Fibroblast of lung (primary cell): ENCODE data around the gene SCUBE1. TPM values are rescaled to one million over a fixed set of nuclear protein-coding genes. Genes with fewer than 3 reads are reported as not detected.

Experiments used
- DNase-seq, 2 donors: peaks; one replicate each; pipeline versions ENCODE4 v3.0.0 to v3.0.0-alpha.2; 2010; ENCODE audit warnings: low read depth in 2 of 2
- H2AFZ ChIP-seq: 2 replicates; pipeline ENCODE4 v1.5.1; 2012; ENCODE audit warnings: low read length, control low read depth, inconsistent platforms
- H3K27ac ChIP-seq: 2 replicates; pipeline ENCODE4 v1.5.1; 2011; ENCODE audit warnings: low read length, control low read depth; ENCODE audit not compliant: insufficient read depth
- H3K27me3 ChIP-seq: 2 replicates; pipeline ENCODE4 v1.5.1; 2011; ENCODE audit warnings: mild to moderate bottlenecking, low read length; ENCODE audit not compliant: control insufficient read depth, insufficient read depth
- H3K36me3 ChIP-seq: 2 replicates; pipeline ENCODE4 v1.5.1; 2011; ENCODE audit warnings: low read length; ENCODE audit not compliant: control insufficient read depth, insufficient read depth
- H3K4me1 ChIP-seq: 2 replicates; pipeline ENCODE4 v1.5.1; 2011; ENCODE audit warnings: low read length; ENCODE audit not compliant: control insufficient read depth, insufficient read depth; ENCODE audit errors: extremely low read depth
- H3K4me2 ChIP-seq: 2 replicates; pipeline ENCODE4 v1.5.1; 2011; ENCODE audit warnings: low read length, control low read depth; ENCODE audit not compliant: insufficient read depth; ENCODE audit errors: extremely low read depth
- H3K4me3 ChIP-seq, 4 experiments: fragments of 200-600 bp in 1 of 4; sonication (generic) in 1 of 4; replicated peaks in 1 of 4; 2 replicates each; pipeline ENCODE4 v1.5.1; 2011 to 2016; ENCODE audit warnings: low read length in 4 of 4, low read depth in 3 of 4, mild to moderate bottlenecking in 3 of 4, control low read depth in 2 of 4, inconsistent platforms in 1 of 4, mixed read lengths in 1 of 4; ENCODE audit not compliant: insufficient read depth in 1 of 4; ENCODE audit errors: control extremely low read depth in 1 of 4
- H3K79me2 ChIP-seq: 2 replicates; pipeline ENCODE4 v1.5.1; 2012; ENCODE audit warnings: mild to moderate bottlenecking, low read length, inconsistent platforms; ENCODE audit not compliant: control insufficient read depth, insufficient read depth
- H3K9ac ChIP-seq: 2 replicates; pipeline ENCODE4 v1.5.1; 2011; ENCODE audit warnings: mild to moderate bottlenecking, low read length, control low read depth; ENCODE audit not compliant: insufficient read depth
- H3K9me3 ChIP-seq: 2 replicates; pipeline ENCODE4 v1.5.1; 2012; ENCODE audit warnings: low read depth, low read length; ENCODE audit not compliant: control insufficient read depth, insufficient read depth
- H4K20me1 ChIP-seq: 2 replicates; pipeline ENCODE4 v1.5.1; 2011; ENCODE audit warnings: low read length; ENCODE audit not compliant: control insufficient read depth, insufficient read depth; ENCODE audit errors: extremely low read depth
- CTCF ChIP-seq, 2 donors: IDR thresholded peaks in 1 of 2; conservative IDR thresholded peaks in 1 of 2; 1 replicate in 1 of 2; 2 replicates in 1 of 2; pipeline ENCODE4 v1.5.1; 2011 to 2012; ENCODE audit warnings: low read length in 2 of 2, control low read depth in 1 of 2, inconsistent platforms in 1 of 2, low read depth in 1 of 2, mild to moderate bottlenecking in 1 of 2
- EZH2 ChIP-seq: IDR thresholded peaks from 2 replicates; pipeline ENCODE4 v1.5.1; 2012; ENCODE audit warnings: low read length, control low read depth, mild to moderate bottlenecking; ENCODE audit errors: missing control alignments
- polyA plus RNA-seq, 2 donors: library from polyadenylated mRNA; depleted of rRNA in 1 of 2; stranded (reverse) in 1 of 2; unstranded in 1 of 2; fragments of >200 nt; gene quantifications; 2 replicates each; pipeline ENCODE4 v1.2.1, GENCODE V29; 2011 to 2012; ENCODE audit warnings: missing spikeins in 1 of 2
- total RNA-seq: library from RNA; depleted of rRNA; stranded (reverse); fragments of >200 nt; gene quantifications from 2 replicates; pipeline ENCODE4 v1.2.1, GENCODE V29; 2014

The SCUBE1 gene
- total and polyA plus RNA-seq, 2 donors (not counting 1 experiment from before 2014, with no cell fraction given), result 0.17 TPM; not detected in 1

GRCh38 chr22:43173566-43173965 lies 169.6 kb downstream of the SCUBE1 start:
- no peak for DNase-seq
- no peak overlapping the region for H3K27ac ChIP-seq
- H3K4me1 ChIP-seq, result no peaks in the 10 kb centered on the region
- no peak overlapping the region for H3K4me2 ChIP-seq
- H3K36me3 ChIP-seq, result peaks cover 20% of the 10 kb centered on the region
- no peaks in the 10 kb centered on the region for H3K9me3 ChIP-seq
- H2AFZ ChIP-seq, result no peak overlapping the region
- TF ChIP-seq CTCF (conservative IDR thresholded peaks at IDR 0.05 in 1 of 2, IDR thresholded peaks at IDR 0.05 in 1 of 2; ENCODE audit: low read depth in 1 of 2, low read length in 2 of 2), result no peak
- no peak for TF ChIP-seq EZH2
- H3K4me3 ChIP-seq, result no peak overlapping the region
- H4K20me1 ChIP-seq, result no peaks in the 10 kb centered on the region
- H3K27me3 ChIP-seq, result no peaks in the 10 kb centered on the region
- no peaks in the 10 kb centered on the region for H3K79me2 ChIP-seq
- no peak overlapping the region for H3K9ac ChIP-seq

- TF ChIP-seq CTCF (conservative IDR thresholded peaks at IDR 0.05 in 1 of 2, IDR thresholded peaks at IDR 0.05 in 1 of 2; ENCODE audit: low read depth in 1 of 2, low read length in 2 of 2) (no peak), EZH2 (no peak)
- no peak overlapping the region for H3K4me2 ChIP-seq
Measured at GRCh38 chr22:43172191-43172590, 171.0 kb downstream of the SCUBE1 start.

GRCh38 chr22:43171607-43172006 lies 171.6 kb downstream of the SCUBE1 start:
- no peaks in the 10 kb centered on the region for H3K4me1 ChIP-seq
- H3K36me3 ChIP-seq, result peaks cover 20% of the 10 kb centered on the region

More at GRCh38 chr22:43172191-43172590, 171.0 kb downstream of the SCUBE1 start:
- H3K36me3 ChIP-seq, result peaks cover 20% of the 10 kb centered on the region
- no peak overlapping the region for H3K9ac ChIP-seq
- H3K27me3 ChIP-seq, result no peaks in the 10 kb centered on the region
- H4K20me1 ChIP-seq, result no peaks in the 10 kb centered on the region
- no peaks in the 10 kb centered on the region for H3K79me2 ChIP-seq
- DNase-seq, result no peak
- no peak overlapping the region for H3K4me3 ChIP-seq
- H3K4me1 ChIP-seq, result no peaks in the 10 kb centered on the region
- no peak overlapping the region for H3K27ac ChIP-seq
- no peak overlapping the region for H2AFZ ChIP-seq
- no peaks in the 10 kb centered on the region for H3K9me3 ChIP-seq

More at GRCh38 chr22:43171607-43172006, 171.6 kb downstream of the SCUBE1 start:
- Histone ChIP-seq H3K9me3 (no peaks in the 10 kb centered on the region), H3K79me2 (no peaks in the 10 kb centered on the region), H3K27me3 (no peaks in the 10 kb centered on the region), H3K27ac (no peak overlapping the region), H3K9ac (no peak overlapping the region), H2AFZ (no peak overlapping the region), H3K4me3 (no peak overlapping the region), H3K4me2 (no peak overlapping the region), H4K20me1 (no peaks in the 10 kb centered on the region)
- no peak for DNase-seq
- no peak for TF ChIP-seq CTCF (conservative IDR thresholded peaks at IDR 0.05 in 1 of 2, IDR thresholded peaks at IDR 0.05 in 1 of 2; ENCODE audit: low read depth in 1 of 2, low read length in 2 of 2)
- no peak for TF ChIP-seq EZH2
